CD4-positive, alpha-beta T cell treated with Interleukin-10 for 1 hour (primary cell): Measurements from ENCODE around the gene RNF38.

Experiments
- DNase-seq: peaks from one replicate; pipeline ENCODE4 v3.0.0-alpha.2; 2020

Gene RNF38

DNA sequence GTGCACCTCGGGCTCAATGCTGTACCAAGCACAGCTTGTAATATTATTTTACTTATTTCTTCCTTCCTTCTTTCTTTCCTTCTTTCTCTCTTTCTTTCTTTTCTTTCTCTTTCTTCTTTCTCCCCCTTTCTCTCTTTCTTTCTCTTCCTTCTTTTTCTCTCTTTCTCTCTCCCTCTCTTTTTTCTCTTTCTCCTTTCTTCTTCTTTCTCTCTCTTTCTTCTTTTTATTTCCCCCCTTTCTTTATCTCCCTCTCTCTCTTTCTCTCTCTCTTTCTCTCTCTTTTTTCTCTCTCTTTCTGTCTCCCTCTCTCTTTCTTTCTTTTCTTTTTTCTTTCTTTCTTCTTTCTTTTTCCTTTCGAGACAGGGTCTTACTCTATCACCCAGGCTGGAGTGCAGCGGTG lies 109.1 kb downstream of the RNF38 start:
- DNase-seq: no peak

- DNase-seq: no peak
These were observed 110.1 kb downstream of the RNF38 start for GRCh38 chr9:36289836-36290435.

DNA sequence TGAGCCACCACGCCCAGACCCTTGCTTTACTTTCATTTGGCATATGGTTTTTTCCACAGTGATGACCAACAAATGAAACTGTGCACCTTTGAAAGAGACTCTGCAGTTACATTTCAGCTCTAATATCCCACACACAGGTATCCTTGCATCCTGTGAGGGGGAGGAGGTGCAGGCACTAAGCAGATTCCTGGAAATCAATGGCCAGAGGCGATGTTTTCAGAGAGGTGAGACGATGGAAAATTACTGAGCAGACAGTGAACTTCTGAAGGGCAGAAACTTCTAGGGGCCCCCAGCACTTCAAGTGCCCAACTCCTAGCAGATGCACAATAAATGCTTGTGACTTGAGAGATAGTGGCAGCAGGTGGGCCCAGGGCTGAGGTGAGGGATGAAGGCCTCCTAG lies 112.0 kb downstream of the RNF38 start:
- no peak for DNase-seq
